Measurements from ENCODE around the gene NEURL3. TPM values are rescaled to one million over a fixed set of nuclear protein-coding genes. Genes with fewer than 3 reads are reported as not detected.

NEURL3 gene
- total RNA-seq, 1 donor from 2014 or later, result not detected

DNA sequence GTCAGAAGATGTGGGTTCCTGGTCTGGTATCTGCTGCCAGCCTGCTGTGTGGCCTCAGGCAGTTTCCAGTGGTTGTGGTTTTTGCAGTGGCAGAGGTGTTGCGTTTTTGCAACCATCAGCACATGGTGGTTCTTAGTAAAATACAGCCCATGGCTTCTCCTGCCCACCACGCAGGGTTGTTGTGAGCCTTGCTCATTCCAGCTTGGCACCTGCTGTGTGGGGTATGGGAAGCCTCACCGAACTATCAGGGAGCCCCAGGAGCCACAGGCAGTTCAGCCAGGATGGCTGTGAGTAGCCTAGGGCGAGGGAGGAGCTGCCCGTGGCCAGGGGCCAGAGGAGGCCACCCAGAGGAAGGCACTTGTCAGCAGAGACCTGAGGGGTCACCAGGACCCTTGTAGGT is 41.2 kb upstream of the NEURL3 start:
- H3K27me3 Mint-ChIP-seq (ENCODE audit: unreplicated experiment), result peaks cover 11% of the 10 kb centered on the region
- no peak for DNase-seq
- peaks cover 7% of the 10 kb centered on the region for H3K36me3 Mint-ChIP-seq (ENCODE audit: unreplicated experiment)
- peaks cover 5% of the 10 kb centered on the region for H3K9me3 Mint-ChIP-seq (ENCODE audit: unreplicated experiment)
- no peak overlapping the region for H3K27ac Mint-ChIP-seq (ENCODE audit: unreplicated experiment)
- H3K4me1 Mint-ChIP-seq (ENCODE audit: low read depth, unreplicated experiment), result no peaks in the 10 kb centered on the region
- TF ChIP-seq, protein P1, sequence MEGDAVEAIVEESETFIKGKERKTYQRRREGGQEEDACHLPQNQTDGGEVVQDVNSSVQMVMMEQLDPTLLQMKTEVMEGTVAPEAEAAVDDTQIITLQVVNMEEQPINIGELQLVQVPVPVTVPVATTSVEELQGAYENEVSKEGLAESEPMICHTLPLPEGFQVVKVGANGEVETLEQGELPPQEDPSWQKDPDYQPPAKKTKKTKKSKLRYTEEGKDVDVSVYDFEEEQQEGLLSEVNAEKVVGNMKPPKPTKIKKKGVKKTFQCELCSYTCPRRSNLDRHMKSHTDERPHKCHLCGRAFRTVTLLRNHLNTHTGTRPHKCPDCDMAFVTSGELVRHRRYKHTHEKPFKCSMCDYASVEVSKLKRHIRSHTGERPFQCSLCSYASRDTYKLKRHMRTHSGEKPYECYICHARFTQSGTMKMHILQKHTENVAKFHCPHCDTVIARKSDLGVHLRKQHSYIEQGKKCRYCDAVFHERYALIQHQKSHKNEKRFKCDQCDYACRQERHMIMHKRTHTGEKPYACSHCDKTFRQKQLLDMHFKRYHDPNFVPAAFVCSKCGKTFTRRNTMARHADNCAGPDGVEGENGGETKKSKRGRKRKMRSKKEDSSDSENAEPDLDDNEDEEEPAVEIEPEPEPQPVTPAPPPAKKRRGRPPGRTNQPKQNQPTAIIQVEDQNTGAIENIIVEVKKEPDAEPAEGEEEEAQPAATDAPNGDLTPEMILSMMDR (IDR thresholded peaks at IDR 0.05; ENCODE audit: partially characterized antibody, unreplicated experiment), result no peak
- H3K4me3 Mint-ChIP-seq (ENCODE audit: unreplicated experiment), result no peak overlapping the region

DNA sequence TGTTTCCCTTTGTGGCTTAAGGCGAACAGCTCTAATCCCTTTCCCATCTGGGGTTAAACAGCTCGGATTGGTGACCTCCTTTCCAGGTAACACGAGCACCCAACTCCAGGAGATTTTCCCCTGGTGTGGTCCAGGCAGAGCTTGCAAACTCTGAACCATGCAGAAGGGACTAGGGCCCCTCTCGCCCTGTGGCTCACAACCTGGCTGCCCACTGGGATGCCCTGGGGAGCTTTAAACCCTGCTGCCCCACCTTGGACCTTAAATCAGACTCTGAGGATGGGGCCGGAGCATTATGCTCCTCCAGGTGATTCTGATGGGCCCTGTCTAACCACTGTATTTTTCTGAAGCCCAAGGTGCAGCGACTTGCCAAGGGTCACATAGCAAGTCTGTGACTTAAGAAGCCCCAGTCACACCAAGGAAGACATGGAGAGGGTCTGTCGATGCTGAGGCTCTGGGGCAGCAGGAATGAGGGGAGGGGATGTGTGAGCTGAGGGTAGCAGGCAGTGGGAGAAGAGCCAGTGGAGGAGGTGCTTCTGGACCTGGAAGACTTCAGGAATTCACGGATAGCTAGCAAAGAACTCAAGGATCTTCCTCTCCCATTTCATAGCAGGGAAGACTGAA is 37.3 kb upstream of the NEURL3 start:
- Mint-ChIP-seq H3K36me3 (ENCODE audit: unreplicated experiment) (peaks cover 7% of the 10 kb centered on the region), H3K9me3 (ENCODE audit: unreplicated experiment) (peaks cover 8% of the 10 kb centered on the region), H3K4me3 (ENCODE audit: unreplicated experiment) (no peak overlapping the region), H3K4me1 (ENCODE audit: low read depth, unreplicated experiment) (no peaks in the 10 kb centered on the region), H3K27me3 (ENCODE audit: unreplicated experiment) (peaks cover 12% of the 10 kb centered on the region), H3K27ac (ENCODE audit: unreplicated experiment) (no peak overlapping the region)
- no peak for DNase-seq
- TF ChIP-seq, protein P1 (IDR thresholded peaks at IDR 0.05; ENCODE audit: partially characterized antibody, unreplicated experiment), result no peak

- peaks cover 12% of the 10 kb centered on the region for H3K27me3 Mint-ChIP-seq (ENCODE audit: unreplicated experiment)
These were observed 36.4 kb upstream of the NEURL3 start for GRCh38 chr2:96541398-96542152.

DNA sequence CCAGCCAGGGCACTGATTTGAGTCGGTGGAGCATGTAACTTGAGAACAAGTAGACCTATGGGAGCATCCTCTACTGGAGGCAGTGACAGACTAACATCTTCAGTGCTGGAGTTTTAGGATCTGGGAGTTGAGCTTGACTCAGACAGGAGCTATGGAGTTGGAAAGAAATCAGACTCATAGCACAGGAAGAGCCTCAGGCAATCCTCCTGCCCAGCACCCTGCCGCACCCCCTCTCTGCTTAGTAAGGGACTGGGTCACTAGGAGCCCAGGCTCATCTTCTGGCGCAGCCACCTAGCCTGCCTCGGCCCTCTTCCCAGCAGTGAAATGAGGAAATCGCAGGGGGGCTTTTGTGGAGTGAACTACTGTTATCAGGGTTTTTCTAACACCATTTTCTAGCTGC is 35.0 kb upstream of the NEURL3 start:
- TF ChIP-seq, protein P1 (IDR thresholded peaks at IDR 0.05; ENCODE audit: partially characterized antibody, unreplicated experiment), result no peak
- Mint-ChIP-seq H3K27ac (ENCODE audit: unreplicated experiment) (no peak overlapping the region), H3K4me3 (ENCODE audit: unreplicated experiment) (no peak overlapping the region), H3K9me3 (ENCODE audit: unreplicated experiment) (peaks cover 4% of the 10 kb centered on the region), H3K4me1 (ENCODE audit: low read depth, unreplicated experiment) (no peaks in the 10 kb centered on the region), H3K27me3 (ENCODE audit: unreplicated experiment) (peaks cover 9% of the 10 kb centered on the region), H3K36me3 (ENCODE audit: unreplicated experiment) (peaks cover 7% of the 10 kb centered on the region)
- no peak for DNase-seq

More at GRCh38 chr2:96541398-96542152, 36.4 kb upstream of the NEURL3 start:
- Mint-ChIP-seq H3K4me1 (ENCODE audit: low read depth, unreplicated experiment) (no peaks in the 10 kb centered on the region), H3K9me3 (ENCODE audit: unreplicated experiment) (peaks cover 8% of the 10 kb centered on the region), H3K27ac (ENCODE audit: unreplicated experiment) (no peak overlapping the region), H3K4me3 (ENCODE audit: unreplicated experiment) (no peak overlapping the region), H3K36me3 (ENCODE audit: unreplicated experiment) (peaks cover 7% of the 10 kb centered on the region)
- no peak for DNase-seq
- TF ChIP-seq, protein P1 (IDR thresholded peaks at IDR 0.05; ENCODE audit: partially characterized antibody, unreplicated experiment), result no peak
